GM12878 (cell line): ENCODE results near the gene ANKRD16. TPM values are rescaled to one million over a fixed set of nuclear protein-coding genes. Genes with fewer than 3 reads are reported as not detected.

Experiments used
- ATAC-seq: fragments of 200-7000 bp; cut with Tn5 transposase; 3 replicates; pipeline ENCODE4 v1.9.1; 2020; ENCODE audit warnings: mild to moderate bottlenecking, moderate library complexity
- BruUV-seq: library from RNA; stranded (reverse); fragments of 400-500 nt; replicated peaks from 2 replicates; lab custom pipeline; 2021; lab: Mats Ljungman, UMichigan
- CTCF ChIA-PET: fragments of 300-600 bp; sonication (Branson Sonifier 250); formaldehyde crosslinking; extraction: SDS; loops from one replicate; lab custom pipeline; 2021; ENCODE audit warnings: inconsistent platforms; lab: Yijun Ruan, JAX
- POLR2A ChIA-PET: fragments of 350-600 bp; formaldehyde crosslinking; extraction: SDS; loops from one replicate; lab custom pipeline; 2021; ENCODE audit warnings: inconsistent platforms; lab: Charles Lee
- RAD21 ChIA-PET: fragments of 300-600 bp; sonication (Branson Sonifier 250); formaldehyde crosslinking; loops from one replicate; lab custom pipeline; 2023; ENCODE audit warnings: antibody characterized with exemption; ENCODE audit not compliant: unreplicated experiment; lab: Charles Lee
- SMC1A ChIA-PET: fragments of 300-600 bp; sonication (Branson Sonifier 250); formaldehyde crosslinking; loops from one replicate; lab custom pipeline; 2023; ENCODE audit not compliant: unreplicated experiment, uncharacterized antibody; lab: Charles Lee
- DNase-seq: peaks from one replicate; pipeline ENCODE4 v3.0.0-alpha.2; 2011; ENCODE audit warnings: low read depth, low spot score
- FAIRE-seq: peaks from 3 replicates; lab custom pipeline; 2011; peaks lifted over from hg19 to GRCh38; lab: Jason Lieb, UNC
- H2AFZ ChIP-seq: 2 replicates; pipeline ENCODE4 v1.6.0; 2011; ENCODE audit warnings: low read depth, low read length, control low read depth; ENCODE audit not compliant: control insufficient read depth
- H3K27ac ChIP-seq: 2 replicates; pipeline ENCODE4 v1.5.1; 2011; ENCODE audit warnings: control low read depth; ENCODE audit not compliant: control insufficient read depth, insufficient read depth
- H3K27me3 ChIP-seq, 2 experiments: replicated peaks in 1 of 2; 2 replicates each; pipeline versions ENCODE4 v1.6.0 to v1.6.1; 2011; ENCODE audit warnings: low read length in 1 of 2; ENCODE audit not compliant: control insufficient read depth in 2 of 2, insufficient read depth in 2 of 2
- H3K36me3 ChIP-seq, 2 experiments: 2 replicates each; pipeline ENCODE4 v1.5.1; 2011; ENCODE audit warnings: low read length in 1 of 2; ENCODE audit not compliant: control insufficient read depth in 2 of 2, insufficient read depth in 2 of 2
- H3K4me1 ChIP-seq: 2 replicates; pipeline ENCODE4 v1.6.1; 2011; ENCODE audit warnings: mild to moderate bottlenecking, low read length, moderate library complexity, mixed read lengths; ENCODE audit not compliant: control insufficient read depth, insufficient read depth
- H3K4me2 ChIP-seq: 2 replicates; pipeline ENCODE4 v1.6.0; 2011; ENCODE audit warnings: control low read depth; ENCODE audit not compliant: control insufficient read depth, insufficient read depth
- H3K4me3 ChIP-seq: fragments of 200-600 bp; sonication (generic); 2 replicates; pipeline ENCODE4 v1.5.1; 2016
- H3K79me2 ChIP-seq: 2 replicates; pipeline ENCODE4 v1.6.0; 2011; ENCODE audit warnings: low read length; ENCODE audit not compliant: control insufficient read depth, insufficient read depth
- H3K9ac ChIP-seq: 2 replicates; pipeline ENCODE4 v1.8.0; 2011; ENCODE audit warnings: low read length, control low read depth, mixed read lengths; ENCODE audit not compliant: control insufficient read depth, insufficient read depth
- H3K9me3 ChIP-seq: replicated peaks from 3 replicates; pipeline ENCODE4 v1.5.1; 2011; ENCODE audit warnings: mild to moderate bottlenecking, low read length; ENCODE audit not compliant: control insufficient read depth, insufficient read depth
- H4K20me1 ChIP-seq: 2 replicates; pipeline ENCODE4 v1.6.0; 2011; ENCODE audit not compliant: control insufficient read depth, insufficient read depth
- ATF2 ChIP-seq: IDR thresholded peaks from 2 replicates; pipeline ENCODE4 v1.6.1; 2012; ENCODE audit warnings: low read length, inconsistent platforms
- IKZF2 ChIP-seq, 2 experiments: fragments of 450-650 bp; IDR thresholded peaks; 2 replicates each; pipeline ENCODE4 v1.6.1; 2017; ENCODE audit warnings: mild to moderate bottlenecking in 2 of 2, moderate library complexity in 2 of 2
- POLR2A ChIP-seq: IDR thresholded peaks from 2 replicates; pipeline ENCODE4 v1.6.1; 2011; ENCODE audit warnings: low read depth, mild to moderate bottlenecking, low read length
- ZNF592 ChIP-seq: fragments of 450-650 bp; IDR thresholded peaks from 2 replicates; pipeline ENCODE4 v1.6.1; 2017; ENCODE audit warnings: mild to moderate bottlenecking, moderate library complexity
- WGBS: methylation state at CpG from one replicate; pipeline ENCODE4 v1.1.6; 2016; ENCODE audit warnings: low lambda C conversion rate; ENCODE audit not compliant: insufficient replicate concordance, insufficient coverage; ENCODE audit errors: missing lambda C conversion rate; 5-methylcytosine and 5-hydroxymethylcytosine counted together
- in situ Hi-C: fragments of 300-500 bp; cut with MboI; formaldehyde crosslinking; loops from 9 replicates; pipeline ENCODE4 v1.14.3; 2018; ENCODE audit warnings: mixed read lengths
- intact Hi-C: fragments of 100-400 bp; cut with micrococcal nuclease; formaldehyde crosslinking; loops from one replicate; pipeline ENCODE4 v1.14.2; 2022; ENCODE audit not compliant: unreplicated experiment
- polyA plus RNA-seq, 11 experiments: library from polyadenylated mRNA; depleted of rRNA in 4 of 11; unstranded in 6 of 11; stranded (reverse) in 5 of 11; fragments of >200 nt; fragmentation: Nextera tagmentation in 4 of 11; fragmentation: Illumina TruSeq in 1 of 11; extraction: Ambion mirVana in 4 of 11; extraction: Trizol in 1 of 11; gene quantifications; 1 replicate in 1 of 11; 2 replicates in 10 of 11; pipeline versions ENCODE4 v1.2.1 to v1.2.3, GENCODE V29; 2011 to 2016; ENCODE audit warnings: inconsistent platforms in 2 of 11, missing spikeins in 2 of 11, low read depth in 1 of 11
- total RNA-seq, 4 experiments: library from RNA; depleted of rRNA in 3 of 4; stranded (reverse); fragments of >200 nt in 3 of 4; fragmentation: Illumina TruSeq in 1 of 4; extraction: Trizol in 1 of 4; gene quantifications; 2 replicates each; pipeline versions ENCODE4 v1.2.1 to v1.2.3, GENCODE V29; 2013 to 2021

Gene ANKRD16
- total and polyA plus RNA-seq, 10 of the 15 experiments (the other 5 are each of a cell fraction or from before 2014, with no cell fraction given): 0.57 to 13.6 (median 4.4) TPM

DNA sequence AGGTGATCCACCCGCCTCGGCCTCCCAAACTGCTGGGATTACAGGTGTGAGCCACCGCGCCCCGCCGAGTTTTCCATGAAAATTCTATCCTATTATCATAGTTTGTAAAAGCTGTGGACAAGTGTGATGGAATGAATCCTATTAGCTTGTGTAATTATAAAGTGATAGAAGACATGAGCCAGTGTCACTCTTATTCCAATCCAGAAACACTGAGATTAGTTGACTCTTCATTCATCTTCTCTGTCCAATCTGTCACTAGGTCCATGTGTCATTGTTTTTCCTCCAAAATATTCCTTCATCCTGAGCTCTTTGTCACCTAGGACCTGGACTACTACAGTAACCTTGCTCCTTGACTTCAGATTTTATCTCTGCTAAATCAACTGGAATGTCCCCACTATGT, 13.9 kb upstream of the ANKRD16 start:
- in situ Hi-C loops: no loop called here
- Histone ChIP-seq H2AFZ (no peak overlapping the region), H4K20me1 (no peaks in the 10 kb centered on the region), H3K9me3 (peaks cover 4% of the 10 kb centered on the region; the same call in 2 of the 3 replicates), H3K4me2 (peak overlapping the region; percentile 66; the same call in 1 of the 2 replicates), H3K36me3 (peaks cover 4 to 6% of the 10 kb centered on the region in 2 experiments; a peak in 3 of 4 replicates), H3K79me2 (peaks cover 3% of the 10 kb centered on the region), H3K9ac (peak overlapping the region; percentile 18; the same call in 1 of the 2 replicates), H3K4me3 (peak overlapping the region; percentile 39; the same call in 1 of the 2 replicates), H3K27ac (peak overlapping the region; percentile 91), H3K27me3 (no peaks in the 10 kb centered on the region), H3K4me1 (peaks cover 18% of the 10 kb centered on the region)
- ATAC-seq (no peak), DNase-seq (no peak), FAIRE-seq (no peak)
- RAD21 ChIA-PET: interaction anchor here (0.6 to 2.9 kb wide), 6 partner anchors 9 to 193 kb away, joined by 3 to 10 read pairs (median 3); partner anchors contain the start of genes ANKRD16 and FBH1
- POLR2A ChIA-PET: interaction anchor here (0.5 to 1.4 kb wide), 5 partner anchors 13 to 132 kb away, joined by 3 to 4 read pairs (median 3); partner anchors contain the start of genes ANKRD16 and FBH1
- SMC1A ChIA-PET: interaction anchor here (0.9 to 3.1 kb wide), 7 partner anchors 9 to 86 kb away, joined by 3 to 14 read pairs (median 4); partner anchors contain the start of genes ANKRD16 and FBH1
- TF ChIP-seq ZNF592: no peak
- TF ChIP-seq IKZF2 (IDR thresholded peaks at IDR 0.05): no peak
- no peak for TF ChIP-seq POLR2A
- TF ChIP-seq ATF2: no peak
- CTCF ChIA-PET: interaction anchor here (0.6 to 1.8 kb wide), 3 partner anchors 13 to 110 kb away, joined by 3 to 5 read pairs (median 5); no protein-coding TSS in a partner anchor
- BruUV-seq: no TSS peak
- intact Hi-C loops: no loop called here
- WGBS: 98% methylated on average over 6 of the region's 6 CpGs
